OCI-LY3 (cell line): ENCODE data around the gene RCAN2.

Experiments used
- CTCF ChIP-seq: fragments of 200-600, 300-600 bp; sonication (generic); IDR thresholded peaks from 2 replicates; pipeline ENCODE4 v1.5.1; 2014; ENCODE audit warnings: antibody characterized with exemption, low read length, low read depth
- EZH2phosphoT487 ChIP-seq: fragments of 200-600 bp; shearing (Covaris generic); IDR thresholded peaks from 2 replicates; pipeline ENCODE4 v1.6.1; 2018; ENCODE audit warnings: antibody characterized with exemption, mixed run types, low read depth

GRCh38 chr6:46440641-46441040 is 50.6 kb downstream of the RCAN2 start:
- TF ChIP-seq CTCF, result no peak
- TF ChIP-seq EZH2phosphoT487, result no peak
